IPS-15b (cell line): ENCODE data around the gene PACS1.
"Not testable (repeated sequence)": the region's sequence is repeated elsewhere in the genome, so short reads cannot be mapped to it uniquely, and the experiment has no call there.

ENCODE experiments used
- H3K27me3 ChIP-seq: one replicate; pipeline ENCODE4 v1.6.1; 2013; ENCODE audit warnings: low read length; ENCODE audit not compliant: control insufficient read depth, insufficient read depth
- H3K36me3 ChIP-seq: one replicate; pipeline ENCODE4 v1.6.1; 2013; ENCODE audit warnings: low read length; ENCODE audit not compliant: control insufficient read depth, insufficient read depth
- H3K4me1 ChIP-seq: one replicate; pipeline ENCODE4 v1.6.1; 2013; ENCODE audit warnings: mild to moderate bottlenecking, low read length; ENCODE audit not compliant: control insufficient read depth, insufficient read depth
- H3K4me3 ChIP-seq: one replicate; pipeline ENCODE4 v1.5.1; 2013; ENCODE audit warnings: low read depth, low read length
- H3K9ac ChIP-seq: one replicate; pipeline ENCODE4 v1.6.1; 2013; ENCODE audit warnings: low read depth, mild to moderate bottlenecking, low read length
- H3K9me3 ChIP-seq: one replicate; pipeline ENCODE4 v1.6.1; 2013; ENCODE audit warnings: mild to moderate bottlenecking, low read length; ENCODE audit not compliant: control insufficient read depth, insufficient read depth

The PACS1 gene

DNA sequence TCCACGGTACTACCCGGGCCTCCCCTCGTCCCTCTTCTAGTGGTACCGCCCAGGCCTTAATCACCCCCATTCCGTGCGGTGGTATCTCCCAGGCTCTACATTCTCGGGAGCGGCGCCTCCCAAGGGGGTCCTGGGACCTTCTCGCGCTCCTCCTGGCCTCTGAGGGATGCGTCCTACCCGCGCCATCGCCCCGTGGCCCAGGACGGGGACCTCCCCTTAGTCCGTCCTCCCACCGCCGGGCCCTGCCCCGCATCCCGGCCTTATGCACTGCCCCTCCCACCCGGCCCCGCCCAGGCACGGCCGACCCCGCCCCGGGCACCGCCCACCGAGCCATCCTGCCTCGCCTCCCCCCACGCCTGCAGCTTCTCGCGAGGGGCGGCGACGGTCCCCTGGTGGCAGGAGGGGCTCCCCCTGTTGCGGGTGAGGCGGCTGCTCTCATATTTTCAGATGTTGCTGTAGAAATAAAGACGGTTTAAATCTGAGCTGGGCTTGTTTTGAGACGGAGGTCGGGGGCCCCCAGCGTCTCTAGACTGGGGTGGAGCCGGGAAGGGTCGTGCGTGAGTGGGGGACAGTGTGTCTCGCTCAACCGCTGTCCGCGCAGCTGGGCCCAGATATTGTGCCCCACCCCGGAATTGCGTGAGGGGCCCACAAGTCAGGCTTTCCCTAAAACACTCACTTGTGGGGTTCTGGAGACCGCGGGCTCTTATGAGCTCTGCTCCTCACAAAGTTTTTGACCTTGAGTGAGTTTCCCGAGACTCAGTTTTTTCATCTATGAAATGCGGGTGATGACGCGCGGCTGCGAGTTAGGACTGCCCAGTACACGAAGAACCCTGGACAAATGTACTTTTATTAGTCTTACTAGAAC is 197.5 kb downstream of the PACS1 start:
- peak overlapping the region; percentile 71 for H3K9ac ChIP-seq
- H3K4me3 ChIP-seq = peak overlapping the region; percentile 45
- H3K4me1 ChIP-seq = no peaks in the 10 kb centered on the region
- H3K36me3 ChIP-seq = peaks cover 27% of the 10 kb centered on the region
- H3K9me3 ChIP-seq = no peaks in the 10 kb centered on the region
- no peaks in the 10 kb centered on the region for H3K27me3 ChIP-seq

DNA sequence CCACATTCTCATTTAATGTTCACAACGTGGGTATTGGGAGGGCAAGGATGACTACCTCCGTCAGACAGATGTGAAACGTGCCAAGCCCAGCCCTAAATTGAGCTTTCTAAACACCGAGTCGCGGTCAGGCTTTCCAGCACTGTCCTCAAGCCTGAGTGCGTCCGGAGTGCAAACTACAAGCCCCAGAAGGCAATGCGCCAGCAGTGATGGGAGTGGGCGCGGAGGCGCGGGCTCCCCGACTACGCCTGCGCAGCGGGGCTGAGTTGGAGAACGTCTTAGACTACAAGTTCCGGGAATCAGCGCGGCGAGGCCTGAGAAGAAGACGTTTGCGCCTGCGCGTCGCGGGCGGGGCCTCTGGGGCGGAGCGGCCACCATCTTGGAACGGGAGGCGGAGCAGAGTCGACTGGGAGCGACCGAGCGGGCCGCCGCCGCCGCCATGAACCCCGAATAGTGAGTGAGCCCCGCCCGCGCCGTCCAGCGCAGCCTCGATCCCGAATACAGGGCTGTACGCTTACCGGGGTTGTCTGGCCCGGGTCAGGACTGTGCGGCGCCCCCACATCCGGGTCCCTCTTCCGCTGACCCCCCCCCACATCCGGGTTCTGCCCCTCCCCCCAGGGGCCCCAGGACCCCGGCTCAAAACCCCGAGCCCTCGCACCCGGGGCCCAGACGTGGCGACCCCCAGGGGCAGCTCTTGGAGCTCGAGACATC is 198.3 kb downstream of the PACS1 start, which contains the start of gene RAB1B:
RAB1B (plus strand) TSS at position 396 of the 708 bp plus-strand sequence; CDS start at position 437, 41 bp downstream.
- no peaks in the 10 kb centered on the region for H3K27me3 ChIP-seq
- H3K36me3 ChIP-seq = peaks cover 31% of the 10 kb centered on the region
- H3K9ac ChIP-seq = peak within 1 kb of the TSS; percentile 88
- no peaks in the 10 kb centered on the region for H3K9me3 ChIP-seq
- H3K4me3 ChIP-seq = peak within 1 kb of the TSS; percentile 62
- H3K4me1 ChIP-seq = no peaks in the 10 kb centered on the region

- Histone ChIP-seq H3K36me3 (peaks cover 37% of the 10 kb centered on the region), H3K27me3 (no peaks in the 10 kb centered on the region), H3K4me3 (peak overlapping the region; percentile 62), H3K9ac (peak overlapping the region; percentile 88), H3K4me1 (no peaks in the 10 kb centered on the region), H3K9me3 (no peaks in the 10 kb centered on the region)
Measured at GRCh38 chr11:66268952-66269905, 199.2 kb downstream of the PACS1 start.

GRCh38 chr11:66271816-66272215 is 201.7 kb downstream of the PACS1 start:
- no peak overlapping the region for H3K9ac ChIP-seq
- H3K4me1 ChIP-seq = no peaks in the 10 kb centered on the region
- no peaks in the 10 kb centered on the region for H3K9me3 ChIP-seq
- H3K36me3 ChIP-seq = peaks cover 32% of the 10 kb centered on the region
- no peaks in the 10 kb centered on the region for H3K27me3 ChIP-seq
- no peak overlapping the region for H3K4me3 ChIP-seq

DNA sequence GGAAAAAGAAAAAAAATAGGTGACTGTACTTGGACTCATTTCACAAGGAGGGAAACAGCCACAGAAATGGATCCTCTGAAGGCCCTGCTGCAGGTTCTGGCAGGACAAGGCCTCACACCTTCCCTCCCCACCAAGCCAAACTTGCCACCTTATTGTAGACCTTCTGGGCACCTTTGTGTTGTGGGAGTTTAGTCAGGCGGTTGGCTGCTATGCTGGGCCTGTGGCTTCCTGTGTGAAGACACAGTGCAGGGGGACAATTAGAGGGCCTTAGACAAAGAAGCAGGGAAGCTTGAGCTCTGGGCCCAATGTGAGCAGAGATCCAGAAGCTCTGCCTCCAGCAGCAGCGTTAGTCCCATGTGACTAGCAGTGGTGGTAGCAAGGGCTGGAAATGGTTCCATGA is 202.5 kb downstream of the PACS1 start:
- Histone ChIP-seq H3K4me1 (no peaks in the 10 kb centered on the region), H3K9ac (no peak overlapping the region), H3K4me3 (no peak overlapping the region), H3K27me3 (no peaks in the 10 kb centered on the region), H3K36me3 (peaks cover 31% of the 10 kb centered on the region), H3K9me3 (no peaks in the 10 kb centered on the region)

- Histone ChIP-seq H3K9ac (no peak overlapping the region), H3K4me3 (no peak overlapping the region), H3K27me3 (no peaks in the 10 kb centered on the region), H3K9me3 (no peaks in the 10 kb centered on the region), H3K4me1 (no peaks in the 10 kb centered on the region), H3K36me3 (peaks cover 33% of the 10 kb centered on the region)
Measured at GRCh38 chr11:66274219-66274618, 204.1 kb downstream of the PACS1 start.

- Histone ChIP-seq H3K36me3 (peaks cover 33% of the 10 kb centered on the region), H3K27me3 (no peaks in the 10 kb centered on the region), H3K9me3 (no peaks in the 10 kb centered on the region), H3K4me1 (no peaks in the 10 kb centered on the region), H3K4me3 (no peak overlapping the region), H3K9ac (no peak overlapping the region)
Measured at GRCh38 chr11:66275396-66275795, 205.3 kb downstream of the PACS1 start.

- no peaks in the 10 kb centered on the region for H3K4me1 ChIP-seq
- no peak overlapping the region for H3K9ac ChIP-seq
- peaks cover 2% of the 10 kb centered on the region for H3K27me3 ChIP-seq
- no peak overlapping the region for H3K4me3 ChIP-seq
- H3K36me3 ChIP-seq = peaks cover 33% of the 10 kb centered on the region
- H3K9me3 ChIP-seq = no peaks in the 10 kb centered on the region
Measured at GRCh38 chr11:66275984-66276612, 206.0 kb downstream of the PACS1 start.

- H3K9me3 ChIP-seq, H3K4me3 ChIP-seq, H3K4me1 ChIP-seq, H3K9ac ChIP-seq, H3K27me3 ChIP-seq: not testable (repeated sequence)
- peaks cover 33% of the 10 kb centered on the region for H3K36me3 ChIP-seq
Measured at GRCh38 chr11:66276619-66277018, 206.5 kb downstream of the PACS1 start.

GRCh38 chr11:66277064-66277463 is 207.0 kb downstream of the PACS1 start:
- Histone ChIP-seq H3K4me3 (peak overlapping the region; percentile 53), H3K36me3 (peaks cover 30% of the 10 kb centered on the region)
- H3K27me3 ChIP-seq, H3K9me3 ChIP-seq, H3K9ac ChIP-seq, H3K4me1 ChIP-seq: not testable (repeated sequence)
